Fibroblast of pulmonary artery (primary cell): ENCODE results near the gene STK11IP.

Experiments
- DNase-seq: peaks from one replicate; pipeline ENCODE4 v3.0.0-alpha.2; 2010; ENCODE audit warnings: low read depth
- H3K4me3 ChIP-seq: replicated peaks from 2 replicates; pipeline ENCODE4 v1.5.1; 2011; ENCODE audit warnings: low read depth, mild to moderate bottlenecking, control low read depth, low read length, moderate library complexity
- CTCF ChIP-seq: IDR thresholded peaks from 2 replicates; pipeline ENCODE4 v1.5.1; 2011; ENCODE audit warnings: mild to moderate bottlenecking, control low read depth, low read length, inconsistent platforms; ENCODE audit errors: missing control alignments

STK11IP gene

GRCh38 chr2:219575566-219576504 lies 21.8 kb upstream of the STK11IP start:
- H3K4me3 ChIP-seq = no peak overlapping the region
- no peak for DNase-seq
- no peak for TF ChIP-seq CTCF

GRCh38 chr2:219576505-219577388 lies 20.9 kb upstream of the STK11IP start:
- no peak for TF ChIP-seq CTCF
- no peak overlapping the region for H3K4me3 ChIP-seq
- DNase-seq = no peak

GRCh38 chr2:219578811-219579613 lies 18.6 kb upstream of the STK11IP start:
- peak; percentile 49 for DNase-seq
- TF ChIP-seq CTCF = no peak
- no peak overlapping the region for H3K4me3 ChIP-seq

GRCh38 chr2:219581346-219581745 lies 16.3 kb upstream of the STK11IP start:
- no peak overlapping the region for H3K4me3 ChIP-seq
- TF ChIP-seq CTCF = no peak
- DNase-seq = no peak

- no peak for DNase-seq
- no peak for TF ChIP-seq CTCF
- no peak overlapping the region for H3K4me3 ChIP-seq
Observed at GRCh38 chr2:219591091-219591490, 6.6 kb upstream of the STK11IP start.

GRCh38 chr2:219592736-219593135 lies 4.9 kb upstream of the STK11IP start:
- TF ChIP-seq CTCF = no peak
- H3K4me3 ChIP-seq = no peak overlapping the region
- DNase-seq = no peak
